Right renal pelvis (tissue), 4 donors: ENCODE data around the gene PM20D1. TPM values are rescaled to one million over a fixed set of nuclear protein-coding genes. Genes with fewer than 3 reads are reported as not detected.
A peak's percentile ranks its signal among the peaks of the same experiment; 100 is the strongest.
"Not testable (repeated sequence)": the region's sequence is repeated elsewhere in the genome, so short reads cannot be mapped to it uniquely, and the experiment has no call there.

Source experiments
- DNase-seq, 4 donors: peaks; one replicate each; pipeline ENCODE4 v3.0.0-alpha.2; 2013; ENCODE audit warnings: low read depth in 4 of 4, low spot score in 3 of 4, missing footprints in 1 of 4
- polyA plus RNA-seq, 4 donors: library from polyadenylated mRNA; unstranded; fragments of 120-200 nt; gene quantifications; one replicate each; pipeline ENCODE4 v1.2.1, GENCODE V29; 2013; ENCODE audit not compliant: insufficient read length in 4 of 4

Gene PM20D1
- polyA plus RNA-seq, 4 donors, result 0.39 to 3.3 (median 1.7) TPM

DNA sequence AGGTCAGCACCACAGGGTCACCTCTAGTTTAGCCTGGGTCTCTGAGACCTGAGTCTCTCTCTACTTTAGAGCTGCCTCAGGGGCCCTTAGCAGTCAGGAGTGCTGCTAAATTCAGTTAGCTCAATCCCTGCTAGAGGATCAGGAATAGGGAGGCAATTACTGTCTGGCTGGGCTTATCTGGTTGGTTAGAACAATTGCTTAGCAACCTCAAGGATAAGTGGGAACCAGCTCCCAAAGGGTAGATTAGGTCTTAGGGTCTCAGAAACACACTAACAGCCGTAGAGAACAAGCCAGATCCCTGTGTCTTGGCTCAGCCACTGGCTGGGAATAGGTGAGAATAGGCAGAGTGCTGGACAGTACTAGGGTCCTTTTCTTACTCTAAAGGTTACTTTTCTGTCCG is 7.7 kb downstream of the PM20D1 start:
- DNase-seq, result no peak

DNA sequence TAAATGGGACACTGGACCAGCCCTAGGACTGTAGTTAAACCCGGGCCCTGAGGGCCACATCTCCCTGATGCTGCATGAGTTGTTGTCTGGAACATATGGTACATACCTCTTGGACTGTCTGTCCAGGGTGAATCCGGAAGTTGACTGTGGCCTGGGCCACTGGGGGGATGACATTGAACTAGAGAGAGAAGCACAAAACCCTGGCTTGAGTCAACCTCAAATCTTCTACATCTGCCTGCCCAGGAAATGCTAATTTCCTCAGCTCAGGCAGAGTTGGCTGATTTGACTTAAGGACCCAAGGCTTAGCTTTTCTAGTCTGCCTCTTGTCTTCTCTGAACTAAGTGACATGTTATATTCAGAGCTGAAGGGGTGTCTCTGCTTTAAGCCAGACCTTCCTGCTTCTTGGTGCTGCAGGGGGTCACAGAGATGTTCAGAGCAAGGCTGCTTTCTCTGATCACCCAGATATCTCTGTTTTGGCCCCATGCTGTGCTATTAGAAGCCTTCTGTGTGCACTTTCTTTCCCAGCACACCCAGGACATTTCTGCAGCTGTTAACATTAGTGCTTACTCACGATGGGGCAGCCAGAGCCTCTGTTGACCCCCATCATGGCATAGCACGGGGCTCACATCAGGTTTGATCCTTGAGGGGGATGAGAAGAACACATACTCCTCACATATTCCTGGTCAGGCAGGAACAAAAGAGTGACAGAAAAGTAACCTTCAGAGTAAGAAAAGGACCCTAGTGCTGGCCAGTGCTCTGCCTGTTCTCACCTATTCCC is 9.6 kb downstream of the PM20D1 start:
- no peak for DNase-seq

DNA sequence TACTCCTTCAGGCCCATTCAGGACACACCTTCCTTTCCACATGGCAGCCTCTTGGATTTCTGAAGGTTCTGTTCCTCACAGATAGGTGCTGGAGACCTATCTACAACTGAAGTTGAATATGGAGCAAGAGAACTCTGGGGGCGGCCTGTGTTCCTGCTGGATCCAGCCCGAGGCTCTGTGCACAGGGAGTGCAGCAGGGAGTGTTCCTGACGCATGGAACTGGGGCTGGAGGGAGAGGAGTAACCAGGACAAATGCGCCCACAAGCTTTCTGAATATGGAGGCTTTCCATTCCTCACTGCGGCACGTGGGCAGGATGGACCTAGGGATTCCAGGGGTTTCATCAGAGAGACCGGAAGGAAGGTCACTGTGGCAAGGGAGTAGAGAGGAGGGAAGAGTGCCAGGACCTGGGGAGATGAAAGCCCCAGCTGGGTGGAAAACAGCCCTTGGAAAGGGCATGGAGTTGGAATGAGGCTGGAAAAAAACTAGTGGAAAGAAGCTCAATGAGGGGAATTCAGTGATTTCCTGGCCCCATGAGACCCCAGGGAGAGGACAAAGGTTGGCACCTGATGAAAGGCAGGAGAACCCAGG is 12.5 kb downstream of the PM20D1 start:
- no peak for DNase-seq

DNA sequence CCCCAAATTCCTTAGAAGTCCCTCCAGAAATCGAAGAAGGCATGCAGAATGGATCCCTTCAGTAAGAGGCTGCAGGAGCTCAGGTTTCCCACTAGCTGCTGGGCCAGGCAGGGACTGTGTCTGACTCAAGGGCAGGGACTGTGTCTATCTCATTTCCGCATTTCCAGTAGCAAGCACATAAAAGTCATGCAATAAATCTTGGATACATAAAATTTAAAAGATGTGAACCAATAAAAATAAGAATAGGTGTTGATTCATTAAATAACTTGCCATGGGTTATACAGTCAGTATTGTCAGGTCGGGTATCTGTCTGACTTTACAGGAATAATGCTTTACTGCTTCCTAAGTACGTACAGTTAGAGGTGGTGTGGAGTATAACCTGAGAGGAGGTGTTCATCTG is 15.2 kb downstream of the PM20D1 start:
- DNase-seq, result peak in 1 of 4 donors; percentile 33

DNA sequence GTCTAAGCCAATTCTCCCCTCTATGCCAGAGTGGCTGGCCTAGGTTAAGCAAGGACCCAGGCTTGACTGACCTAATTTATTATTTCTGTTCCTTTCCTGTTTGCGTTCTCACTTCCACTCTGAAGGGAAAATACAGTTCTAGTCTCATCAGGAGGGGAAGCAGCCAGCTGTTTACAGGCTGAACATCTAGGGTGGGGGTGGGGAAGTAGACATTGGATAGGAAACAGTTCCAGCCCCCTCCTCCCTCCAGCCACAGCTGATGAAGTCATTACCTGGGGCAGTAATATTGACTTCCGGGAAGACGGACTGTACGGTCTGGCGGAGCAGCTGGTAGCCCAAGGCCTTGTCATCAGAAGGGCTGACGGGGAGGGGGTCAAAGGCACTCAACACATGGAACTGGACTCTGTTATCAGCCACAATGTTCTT is 17.6 kb downstream of the PM20D1 start:
- DNase-seq, result no peak

DNA sequence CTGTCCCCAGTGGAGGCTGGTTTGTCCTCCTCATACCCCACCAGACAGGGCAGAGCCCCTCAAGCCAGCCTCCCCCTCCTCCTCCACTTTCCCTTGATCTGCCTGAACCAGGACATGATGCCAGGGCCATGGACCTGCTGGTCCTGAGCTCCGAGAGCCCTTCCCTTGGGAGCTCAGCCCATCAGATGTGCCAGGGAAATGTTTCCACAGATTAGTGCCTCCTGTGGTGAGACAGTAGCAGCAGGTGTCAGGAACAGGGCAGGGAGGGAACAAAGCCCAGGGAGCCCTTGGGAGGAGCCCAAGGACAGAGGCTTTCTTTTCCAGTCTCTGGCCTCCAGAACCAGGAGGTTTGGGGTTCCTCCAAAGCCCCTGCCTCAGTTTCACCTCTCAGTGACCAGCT is 22.3 kb downstream of the PM20D1 start:
- DNase-seq, result no peak

DNA sequence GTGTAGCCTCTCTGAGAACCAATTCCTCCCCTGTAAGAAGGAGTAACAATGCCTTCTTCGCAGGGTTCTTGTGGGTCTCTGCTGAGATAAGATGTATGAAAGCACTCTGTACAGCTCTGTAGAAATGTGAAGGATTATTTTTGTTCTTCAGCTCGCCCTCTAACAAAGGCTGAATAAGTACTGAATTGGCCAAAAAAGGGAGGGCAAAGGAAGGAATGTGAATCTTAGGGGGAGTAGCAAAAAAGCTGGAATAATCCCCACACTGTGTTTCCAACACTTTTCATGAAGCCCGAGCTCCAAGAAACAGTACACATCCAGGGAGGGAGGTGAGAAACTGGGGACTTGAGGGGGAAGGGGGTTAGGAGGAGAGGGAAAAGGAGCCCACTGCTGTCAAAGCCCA is 22.9 kb downstream of the PM20D1 start:
- no peak for DNase-seq

DNA sequence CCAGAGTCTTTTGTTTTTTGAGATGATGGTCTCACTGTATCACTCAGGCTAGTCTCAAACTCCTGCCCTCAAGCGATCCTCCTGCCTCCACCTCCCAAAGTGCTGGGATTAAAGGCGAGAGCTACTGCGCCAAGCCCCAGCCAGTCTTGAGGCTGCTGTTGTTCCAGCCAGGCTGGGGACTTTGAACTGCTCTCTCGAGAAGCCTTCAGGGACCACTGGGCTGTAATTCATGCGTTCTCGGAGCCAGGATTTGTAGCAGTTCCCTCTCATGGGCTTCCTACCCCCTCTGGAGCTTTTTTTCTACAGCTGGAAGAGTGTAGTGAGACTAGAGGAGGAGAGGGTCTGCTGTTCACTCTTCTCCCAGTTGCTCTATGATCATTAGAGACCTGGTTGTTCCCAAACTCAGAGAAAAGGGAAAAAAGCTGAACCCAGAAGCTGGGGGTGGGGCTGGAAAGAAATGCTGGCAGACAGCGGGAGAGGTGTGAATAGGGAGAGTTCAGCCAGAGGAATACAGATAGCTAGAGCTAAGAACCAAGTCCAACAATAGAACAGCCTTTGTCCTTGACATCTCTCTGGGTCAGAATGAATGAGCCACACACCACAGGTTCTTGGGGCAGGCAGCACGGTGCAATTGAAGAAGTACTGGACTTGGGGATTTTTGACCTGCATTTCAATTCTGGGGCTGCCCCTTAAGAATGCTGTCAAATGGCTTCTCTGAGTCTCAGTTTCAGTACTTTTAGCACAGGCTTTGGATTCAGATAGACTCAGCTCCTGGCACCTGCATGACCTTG is 23.7 kb downstream of the PM20D1 start:
- no peak for DNase-seq

DNA sequence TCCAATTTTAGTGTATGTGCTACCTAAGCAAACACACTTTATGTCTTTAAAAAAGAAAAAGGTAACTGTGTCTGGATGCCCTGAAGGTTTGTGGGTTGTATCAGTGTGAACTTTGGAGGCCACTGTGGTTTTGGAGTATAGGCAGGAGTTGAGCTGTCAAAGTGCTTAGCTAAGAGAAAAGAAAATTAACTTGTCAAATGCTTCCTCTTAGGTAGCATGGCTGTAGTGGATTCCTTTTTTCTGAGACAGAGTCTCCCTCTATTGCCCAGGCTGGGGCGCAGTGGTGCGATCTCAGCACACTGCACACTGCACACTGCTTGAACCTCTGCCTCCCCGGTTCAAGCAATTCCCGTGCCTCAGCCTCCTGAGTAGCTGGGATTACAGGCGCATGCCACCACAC is 25.8 kb downstream of the PM20D1 start:
- DNase-seq, result no peak

DNA sequence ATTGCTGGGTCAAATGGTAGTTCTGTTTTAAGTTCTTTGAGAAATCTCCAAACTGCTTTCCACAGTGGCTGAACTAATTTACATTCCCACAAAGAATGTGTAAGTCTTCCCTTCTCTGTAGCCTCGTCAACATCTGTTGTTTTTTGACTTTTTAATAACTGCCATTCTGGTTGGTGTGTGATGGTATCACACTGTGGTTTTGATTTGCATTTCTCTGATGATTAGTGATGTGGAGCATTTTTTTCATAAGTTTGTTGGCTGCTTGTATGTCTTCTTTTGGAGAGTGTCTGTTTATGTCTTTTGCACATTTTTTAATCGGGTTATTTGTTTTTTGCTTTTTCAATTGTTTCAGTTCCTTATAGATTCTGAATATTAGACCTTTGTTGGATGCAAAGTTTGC is 26.7 kb downstream of the PM20D1 start:
- not testable (repeated sequence) for DNase-seq

DNA sequence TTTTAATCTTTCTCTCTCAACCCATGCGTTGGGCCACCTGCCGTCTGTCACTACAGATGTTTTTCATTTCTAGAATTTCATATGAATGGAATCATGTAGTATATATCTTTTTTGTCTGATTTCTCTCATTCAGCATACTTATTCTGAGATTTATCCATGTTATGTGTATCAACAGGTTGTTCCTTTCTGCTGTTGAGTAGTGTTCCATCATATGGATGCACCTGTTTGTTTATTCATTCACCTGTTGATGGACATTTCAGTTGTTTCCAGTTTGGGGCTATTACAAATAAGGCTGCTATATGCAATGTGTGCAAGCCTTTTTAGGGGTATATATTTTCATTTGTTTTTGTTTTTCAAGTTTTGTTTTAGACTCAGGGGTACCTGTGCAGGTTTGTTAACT is 27.5 kb downstream of the PM20D1 start:
- DNase-seq, result no peak

DNA sequence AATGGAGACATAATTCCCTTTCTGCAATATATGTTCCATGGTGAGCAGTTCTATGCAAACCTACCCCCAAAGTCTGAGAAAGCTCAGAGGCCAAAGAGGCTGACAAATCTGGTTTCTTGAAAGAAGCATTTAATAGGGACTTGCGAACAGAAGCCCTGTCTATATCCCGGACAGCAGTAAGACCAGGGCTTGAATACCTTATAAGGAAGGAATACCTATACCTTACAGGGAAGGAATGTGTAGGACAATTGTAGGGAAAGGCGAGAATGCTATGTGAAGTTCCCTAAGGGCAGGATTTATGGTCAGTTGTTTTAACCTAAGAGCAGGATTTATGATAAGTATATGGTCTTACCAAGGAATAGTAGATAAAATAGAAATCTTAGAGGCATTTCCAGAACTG is 31.9 kb downstream of the PM20D1 start:
- DNase-seq, result no peak

DNA sequence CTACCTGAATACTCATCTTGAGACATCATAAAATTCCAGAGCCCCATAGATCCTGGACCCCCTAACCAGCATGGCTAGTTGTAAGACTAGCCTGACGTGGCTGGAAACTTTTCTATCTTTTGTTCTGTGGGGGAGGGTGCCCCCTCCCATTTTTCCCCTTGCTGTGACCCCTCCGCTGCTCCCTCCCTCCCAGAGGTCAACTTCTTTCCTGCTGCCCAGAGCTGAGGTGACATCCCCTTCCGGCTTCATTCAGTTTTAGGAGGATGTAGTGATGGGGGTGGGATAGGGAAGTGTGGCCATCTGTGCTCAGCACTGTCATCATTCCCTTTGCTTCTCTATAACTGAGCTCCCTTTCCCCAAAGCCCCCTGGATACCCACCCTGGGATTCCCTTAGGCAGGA is 32.6 kb downstream of the PM20D1 start:
- no peak for DNase-seq

DNA sequence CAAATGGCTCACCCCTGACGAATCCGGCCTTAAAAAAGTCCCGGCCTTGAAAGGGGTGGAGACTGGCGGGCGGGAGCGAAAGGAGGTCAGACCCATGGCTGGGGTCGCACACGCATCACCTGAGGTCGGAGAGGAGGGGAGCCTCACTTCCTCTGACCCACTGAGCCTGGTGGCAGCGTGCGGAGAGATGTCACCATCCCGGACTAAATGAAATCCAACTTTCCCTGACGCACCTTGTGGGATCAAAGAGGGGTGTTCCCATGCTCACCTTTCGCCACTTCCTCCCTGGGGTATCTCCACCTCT is 36.2 kb downstream of the PM20D1 start:
- no peak for DNase-seq

DNA sequence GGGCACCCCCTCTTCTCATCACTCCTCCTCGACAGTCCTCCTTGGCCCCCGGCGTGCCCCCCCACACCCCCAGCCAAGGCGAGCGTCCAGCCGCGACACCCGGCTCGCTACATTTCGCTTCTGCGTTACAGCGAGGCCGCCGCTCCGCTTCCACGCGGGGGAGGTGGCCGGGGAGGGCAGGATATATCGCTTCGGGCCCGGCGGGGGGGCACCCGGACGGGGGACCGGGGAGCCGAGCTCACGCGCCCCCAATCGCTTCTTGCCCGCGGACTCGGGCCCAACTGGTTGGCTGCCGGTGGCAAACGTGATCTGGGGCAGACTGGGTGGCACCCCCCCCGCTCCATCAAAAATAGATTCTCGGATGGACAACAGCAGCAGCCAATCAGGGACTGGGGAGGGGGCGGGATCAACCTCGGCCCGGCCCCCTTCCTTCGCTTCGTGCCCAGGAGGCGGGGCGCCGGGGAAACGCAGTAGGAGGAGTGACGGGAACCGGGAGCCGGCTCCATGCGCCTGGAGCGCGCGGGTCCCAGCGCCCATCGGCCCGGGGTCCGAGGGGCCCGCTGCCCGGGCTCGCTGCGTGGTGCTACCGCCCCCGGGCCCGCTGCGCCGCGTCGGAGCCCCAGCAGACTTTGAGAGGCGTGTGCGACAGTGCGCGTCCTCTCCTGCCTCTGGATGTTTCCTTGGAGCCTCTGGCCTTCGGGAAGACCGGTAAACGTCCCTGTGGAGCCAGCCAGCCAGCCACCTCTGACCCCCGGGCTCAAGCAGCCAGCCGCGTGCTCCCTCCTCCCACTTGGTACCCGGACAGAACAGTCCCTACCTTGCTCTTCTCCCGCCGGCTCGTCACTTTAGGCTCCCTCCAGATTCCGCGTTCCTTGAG is 36.8 kb downstream of the PM20D1 start, which contains the start of gene SLC41A1:
TSS of gene SLC41A1 (minus strand) at position 321 of the 877 bp plus-strand sequence. CDS start 2,757 bp downstream, outside the sequence.
- DNase-seq, result peak; percentile 84 to 91 (median 88)

DNA sequence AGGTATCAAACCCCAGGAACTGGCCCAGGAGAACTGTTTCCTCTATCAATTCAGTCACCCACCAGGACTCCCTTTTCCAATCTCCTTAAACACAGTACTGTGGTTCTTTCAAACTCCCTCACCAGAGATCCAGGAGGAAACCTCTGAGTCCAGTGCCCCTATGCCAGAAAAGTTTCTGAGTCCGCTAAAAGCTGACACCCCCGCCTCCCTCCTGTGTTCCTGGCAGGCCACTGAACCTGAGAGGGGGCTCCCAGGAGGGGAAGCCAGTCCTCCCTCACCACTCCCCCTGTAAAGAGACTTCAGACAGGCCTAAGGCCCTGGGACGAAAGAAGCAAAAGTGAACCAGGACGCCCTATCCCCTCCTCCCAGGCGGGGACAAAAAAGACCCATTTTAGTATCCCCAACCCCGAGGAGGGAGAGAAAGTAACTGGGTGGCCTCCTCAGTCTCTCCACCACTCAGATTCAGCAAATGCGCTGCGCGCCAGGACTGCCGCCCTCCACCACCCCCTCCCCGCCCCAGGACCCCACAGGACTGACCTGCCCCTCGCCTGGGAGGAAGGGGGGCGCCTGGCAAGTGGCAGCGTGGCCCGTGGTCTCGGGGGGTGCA is 37.6 kb downstream of the PM20D1 start:
- no peak for DNase-seq

DNA sequence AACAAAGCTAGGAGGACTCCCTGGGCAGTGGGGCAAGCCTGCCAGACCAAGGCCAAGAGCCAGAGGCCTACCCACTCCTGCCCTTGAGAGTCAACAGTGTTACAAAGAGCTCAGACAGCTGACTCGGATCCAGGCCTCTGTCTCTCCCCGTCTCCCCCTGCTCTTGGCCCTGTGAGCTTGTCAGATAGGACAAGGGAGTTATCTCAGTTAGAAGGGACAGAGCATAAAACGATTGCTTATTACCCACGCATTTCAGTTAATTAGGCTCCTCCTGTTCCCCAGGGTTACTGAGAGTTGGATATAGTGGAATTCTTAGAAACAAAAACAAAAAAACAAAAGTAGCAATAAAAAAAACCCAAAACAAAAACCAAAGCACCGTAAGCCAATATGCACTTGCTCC is 38.3 kb downstream of the PM20D1 start:
- no peak for DNase-seq

DNA sequence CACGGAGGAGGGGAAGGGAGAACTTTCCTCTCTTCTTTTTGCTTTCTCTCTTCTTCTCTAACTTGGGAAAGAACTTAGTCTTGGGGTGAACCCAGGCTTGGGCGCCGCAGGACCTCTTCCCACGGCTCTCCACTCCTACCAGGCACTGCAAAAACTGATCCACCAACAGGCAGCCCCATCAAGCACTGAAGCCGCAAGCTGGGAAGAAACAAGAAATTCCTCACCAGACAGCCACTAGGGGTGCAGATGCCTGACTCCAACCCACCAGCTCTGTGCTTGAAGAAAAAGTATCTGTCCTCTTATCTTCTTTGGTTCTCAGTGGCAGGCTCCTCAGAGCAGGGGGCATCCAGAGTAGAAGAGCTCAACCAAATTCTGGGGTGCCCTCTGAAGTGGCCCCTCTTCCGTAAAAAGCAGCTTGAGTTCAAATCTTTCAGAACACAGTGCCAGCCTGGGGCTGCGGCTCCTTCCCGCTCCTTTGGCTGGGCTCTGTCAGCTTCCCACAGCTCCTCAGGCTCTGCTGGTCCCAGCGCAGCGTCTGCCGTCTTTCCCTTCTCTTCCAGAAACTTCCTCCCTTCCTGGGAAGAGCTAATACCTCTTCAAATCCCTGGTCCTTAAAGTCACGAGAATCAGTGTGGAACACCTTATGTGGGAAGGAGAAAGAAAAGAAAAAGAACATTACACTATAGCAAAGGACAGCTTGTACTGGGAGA is 39.3 kb downstream of the PM20D1 start:
- no peak for DNase-seq

DNA sequence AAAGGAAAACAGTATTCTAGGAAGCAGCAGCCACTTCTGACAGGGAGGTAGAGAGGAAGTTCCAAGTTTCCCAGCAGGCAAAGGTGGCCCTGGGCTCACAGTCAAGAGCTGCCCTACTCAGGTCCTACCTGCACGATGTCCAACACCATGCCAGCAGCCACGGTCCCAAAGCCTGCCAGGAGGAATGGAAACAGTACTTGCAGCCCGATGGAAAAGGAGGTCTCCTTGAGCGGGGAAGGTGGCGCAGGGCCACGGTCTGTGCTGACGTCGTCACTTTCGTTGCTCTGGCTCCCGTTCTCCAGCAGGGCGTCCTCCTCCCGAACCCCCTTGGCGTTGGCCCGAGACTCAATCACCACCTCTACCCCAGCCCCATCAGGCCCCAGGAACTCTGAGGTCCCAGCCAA is 40.0 kb downstream of the PM20D1 start:
- no peak for DNase-seq

DNA sequence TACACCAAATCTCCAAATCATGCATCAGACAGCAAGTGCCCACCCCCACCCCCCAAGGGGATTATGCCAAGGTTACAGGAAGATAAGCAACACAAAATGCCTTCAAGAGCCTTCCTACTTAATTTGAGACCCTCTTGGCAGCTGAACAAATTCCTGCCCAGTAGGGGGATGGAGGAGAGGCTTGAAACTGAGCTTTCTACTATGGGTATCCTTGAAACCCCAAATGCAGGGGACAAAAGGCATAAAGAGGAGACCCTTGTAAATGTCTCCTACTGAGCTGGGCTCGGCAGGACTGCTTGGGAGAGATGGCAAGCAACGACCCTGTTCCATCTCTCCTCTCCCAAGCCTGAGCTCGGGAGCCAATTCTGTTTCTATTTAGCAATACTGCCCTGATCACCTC is 40.5 kb downstream of the PM20D1 start:
- no peak for DNase-seq
